Measurements from ENCODE around the gene GK2. TPM values are rescaled to one million over a fixed set of nuclear protein-coding genes. Genes with fewer than 3 reads are reported as not detected.

Gene GK2
- polyA plus RNA-seq, 6 donors from 2014 or later: not detected

- no peak for ATAC-seq (ENCODE audit: low read depth in 2 of 2)
- Mint-ChIP-seq H3K9me3 (peaks cover 0 to 6% (median 0%) of the 10 kb centered on the region in 7 donors), H3K27me3 (no peaks in the 10 kb centered on the region), H3K4me3 (no peak overlapping the region), H3K4me1 (no peaks in the 10 kb centered on the region), H3K27ac (no peak overlapping the region), H3K36me3 (no peaks in the 10 kb centered on the region)
- no peak for DNase-seq
Measured at GRCh38 chr4:79413032-79413885, 5.2 kb upstream of the GK2 start.

- H3K9me3 Mint-ChIP-seq: peaks cover 0 to 6% (median 0%) of the 10 kb centered on the region in 7 donors
- no peaks in the 10 kb centered on the region for H3K36me3 Mint-ChIP-seq
- no peak overlapping the region for H3K4me3 Mint-ChIP-seq
- DNase-seq (no peak), ATAC-seq (ENCODE audit: low read depth in 2 of 2) (no peak)
- H3K27me3 Mint-ChIP-seq: peaks cover 0 to 4% (median 0%) of the 10 kb centered on the region in 3 donors
- H3K27ac Mint-ChIP-seq: no peak overlapping the region
- no peaks in the 10 kb centered on the region for H3K4me1 Mint-ChIP-seq
Measured at GRCh38 chr4:79404666-79405065, 3.4 kb downstream of the GK2 start.

DNA sequence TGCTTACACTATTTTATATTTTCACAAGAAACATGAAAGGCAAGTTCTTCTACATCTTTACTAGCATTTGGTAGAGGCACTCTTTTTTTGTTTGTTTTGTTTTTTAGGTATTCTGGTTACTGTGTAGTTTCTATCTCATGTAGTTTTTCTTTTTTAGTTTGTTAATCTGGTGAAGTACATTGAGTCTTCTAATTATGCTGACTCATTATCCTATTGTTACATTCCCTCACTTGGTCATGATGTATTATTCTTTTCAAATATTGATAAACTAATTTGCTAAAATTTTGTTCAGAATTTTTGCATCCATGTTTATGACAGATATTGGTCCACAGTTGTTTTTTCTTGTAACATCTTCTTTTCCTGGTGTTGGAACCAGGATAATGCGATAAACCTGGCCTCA lies 4.7 kb downstream of the GK2 start:
- Mint-ChIP-seq H3K9me3 (no peaks in the 10 kb centered on the region), H3K36me3 (no peaks in the 10 kb centered on the region), H3K27ac (peak overlapping the region in 1 of 6 donors; percentile 5), H3K27me3 (peaks cover 0 to 4% (median 0%) of the 10 kb centered on the region in 3 donors), H3K4me3 (no peak overlapping the region), H3K4me1 (no peaks in the 10 kb centered on the region)
- DNase-seq (no peak), ATAC-seq (ENCODE audit: low read depth in 2 of 2) (no peak)

- H3K27ac Mint-ChIP-seq: no peak overlapping the region
- no peaks in the 10 kb centered on the region for H3K36me3 Mint-ChIP-seq
- ATAC-seq (ENCODE audit: low read depth in 2 of 2) (no peak), DNase-seq (no peak)
- peaks cover 0 to 4% (median 0%) of the 10 kb centered on the region in 3 donors for H3K27me3 Mint-ChIP-seq
- H3K4me1 Mint-ChIP-seq: no peaks in the 10 kb centered on the region
- H3K9me3 Mint-ChIP-seq: no peaks in the 10 kb centered on the region
- H3K4me3 Mint-ChIP-seq: no peak overlapping the region
Measured at GRCh38 chr4:79402332-79402851, 5.6 kb downstream of the GK2 start.

- DNase-seq (no peak), ATAC-seq (ENCODE audit: low read depth in 2 of 2) (no peak)
- H3K9me3 Mint-ChIP-seq: no peaks in the 10 kb centered on the region
- no peak overlapping the region for H3K27ac Mint-ChIP-seq
- no peaks in the 10 kb centered on the region for H3K36me3 Mint-ChIP-seq
- no peak overlapping the region for H3K4me3 Mint-ChIP-seq
- peaks cover 0 to 1% (median 0%) of the 10 kb centered on the region in 3 donors for H3K27me3 Mint-ChIP-seq
- H3K4me1 Mint-ChIP-seq: no peaks in the 10 kb centered on the region
Measured at GRCh38 chr4:79399076-79399475, 9.0 kb downstream of the GK2 start.

DNA sequence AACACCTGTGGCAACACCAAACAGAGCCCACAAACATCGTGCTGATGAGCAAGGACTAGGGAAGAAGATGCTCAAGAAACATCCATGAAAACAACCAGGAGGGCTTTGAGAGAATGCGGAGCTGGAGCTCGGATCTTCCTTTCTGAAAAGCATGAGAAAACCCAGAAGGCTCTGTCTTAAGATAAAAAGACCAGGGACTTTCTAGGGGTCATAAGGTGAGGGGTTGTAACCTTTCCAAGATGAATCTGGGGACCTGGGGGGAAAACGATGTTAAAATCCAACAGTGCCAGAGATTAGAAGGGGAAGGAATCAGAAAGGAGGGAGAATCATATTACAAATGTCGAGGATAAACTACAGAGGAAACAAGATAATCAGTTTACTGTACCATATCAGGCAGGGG lies 10.1 kb downstream of the GK2 start:
- DNase-seq (no peak), ATAC-seq (ENCODE audit: low read depth in 2 of 2) (no peak)
- no peaks in the 10 kb centered on the region for H3K9me3 Mint-ChIP-seq
- H3K27me3 Mint-ChIP-seq: no peaks in the 10 kb centered on the region
- no peaks in the 10 kb centered on the region for H3K36me3 Mint-ChIP-seq
- H3K4me3 Mint-ChIP-seq: no peak overlapping the region
- no peaks in the 10 kb centered on the region for H3K4me1 Mint-ChIP-seq
- no peak overlapping the region for H3K27ac Mint-ChIP-seq

- Mint-ChIP-seq H3K36me3 (no peaks in the 10 kb centered on the region), H3K4me3 (no peak overlapping the region), H3K9me3 (no peaks in the 10 kb centered on the region), H3K27me3 (no peaks in the 10 kb centered on the region), H3K27ac (no peak overlapping the region), H3K4me1 (no peaks in the 10 kb centered on the region)
- DNase-seq: no peak
- no peak for ATAC-seq (ENCODE audit: low read depth in 2 of 2)
Measured at GRCh38 chr4:79396794-79397193, 11.2 kb downstream of the GK2 start.

DNA sequence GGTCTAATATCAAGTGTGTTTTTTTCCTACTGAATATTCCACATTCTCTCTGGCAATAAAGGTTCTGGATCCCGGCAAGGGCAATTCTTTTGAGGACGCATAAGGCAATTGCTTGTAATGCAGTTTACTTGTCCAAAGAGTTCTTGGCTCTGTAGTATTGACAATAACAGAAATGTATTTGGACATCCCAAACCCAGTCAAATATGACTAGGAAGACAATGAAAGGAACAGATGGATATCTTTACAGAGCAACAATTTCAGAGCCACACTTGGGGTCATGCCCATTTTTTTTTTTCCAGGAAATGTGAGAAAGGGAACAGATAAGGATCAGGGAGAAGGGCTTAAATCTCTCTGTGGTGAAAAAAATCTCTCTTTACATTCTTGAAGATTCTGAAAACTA lies 12.2 kb downstream of the GK2 start:
- H3K4me1 Mint-ChIP-seq: no peaks in the 10 kb centered on the region
- H3K4me3 Mint-ChIP-seq: no peak overlapping the region
- ATAC-seq (ENCODE audit: low read depth in 2 of 2) (no peak), DNase-seq (no peak)
- H3K27ac Mint-ChIP-seq: no peak overlapping the region
- no peaks in the 10 kb centered on the region for H3K27me3 Mint-ChIP-seq
- H3K36me3 Mint-ChIP-seq: no peaks in the 10 kb centered on the region
- no peaks in the 10 kb centered on the region for H3K9me3 Mint-ChIP-seq

- ATAC-seq (ENCODE audit: low read depth in 2 of 2): no peak
- no peak for DNase-seq
- Mint-ChIP-seq H3K4me1 (no peaks in the 10 kb centered on the region), H3K27ac (no peak overlapping the region), H3K36me3 (no peaks in the 10 kb centered on the region), H3K4me3 (no peak overlapping the region), H3K27me3 (no peaks in the 10 kb centered on the region), H3K9me3 (no peaks in the 10 kb centered on the region)
Measured at GRCh38 chr4:79390890-79391289, 17.1 kb downstream of the GK2 start.

GRCh38 chr4:79385641-79386040 lies 22.4 kb downstream of the GK2 start:
- H3K36me3 Mint-ChIP-seq: no peaks in the 10 kb centered on the region
- H3K27me3 Mint-ChIP-seq: no peaks in the 10 kb centered on the region
- H3K4me1 Mint-ChIP-seq: no peaks in the 10 kb centered on the region
- ATAC-seq (ENCODE audit: low read depth in 2 of 2) (no peak), DNase-seq (no peak)
- peak overlapping the region in 1 of 6 donors; percentile 69 for H3K27ac Mint-ChIP-seq
- H3K4me3 Mint-ChIP-seq: no peak overlapping the region
- no peaks in the 10 kb centered on the region for H3K9me3 Mint-ChIP-seq

GRCh38 chr4:79381161-79381560 lies 26.9 kb downstream of the GK2 start:
- Mint-ChIP-seq H3K27me3 (peaks cover 0 to 6% (median 0%) of the 10 kb centered on the region in 3 donors), H3K9me3 (peaks cover 0 to 2% (median 0%) of the 10 kb centered on the region in 7 donors), H3K27ac (no peak overlapping the region), H3K36me3 (no peaks in the 10 kb centered on the region), H3K4me3 (no peak overlapping the region), H3K4me1 (no peaks in the 10 kb centered on the region)
- no peak for ATAC-seq (ENCODE audit: low read depth in 2 of 2)
- no peak for DNase-seq

DNA sequence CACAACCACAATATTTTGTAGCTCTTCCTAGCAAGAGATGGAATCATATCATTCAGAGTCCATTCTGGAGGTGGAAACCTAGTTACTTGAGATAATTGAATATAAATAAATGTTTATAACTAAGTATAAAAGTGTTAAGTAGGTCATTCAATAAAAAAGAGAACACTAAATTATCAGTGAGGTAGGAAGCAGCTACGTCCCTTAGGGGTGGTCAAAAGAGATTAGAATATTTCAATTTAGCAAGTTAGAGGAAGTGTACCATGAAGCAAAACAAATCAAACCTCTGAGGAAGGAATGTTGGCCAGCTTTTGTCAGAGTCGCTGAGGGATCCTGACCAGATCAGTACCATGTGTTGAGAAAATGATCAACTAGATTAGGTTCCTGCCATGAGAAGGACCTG lies 38.0 kb downstream of the GK2 start:
- no peak overlapping the region for H3K27ac Mint-ChIP-seq
- peaks cover 0 to 4% (median 0%) of the 10 kb centered on the region in 7 donors for H3K9me3 Mint-ChIP-seq
- peaks cover 0 to 5% (median 0%) of the 10 kb centered on the region in 3 donors for H3K27me3 Mint-ChIP-seq
- no peaks in the 10 kb centered on the region for H3K36me3 Mint-ChIP-seq
- DNase-seq: no peak
- ATAC-seq (ENCODE audit: low read depth in 2 of 2): no peak
- H3K4me3 Mint-ChIP-seq: no peak overlapping the region
- H3K4me1 Mint-ChIP-seq: no peaks in the 10 kb centered on the region

DNA sequence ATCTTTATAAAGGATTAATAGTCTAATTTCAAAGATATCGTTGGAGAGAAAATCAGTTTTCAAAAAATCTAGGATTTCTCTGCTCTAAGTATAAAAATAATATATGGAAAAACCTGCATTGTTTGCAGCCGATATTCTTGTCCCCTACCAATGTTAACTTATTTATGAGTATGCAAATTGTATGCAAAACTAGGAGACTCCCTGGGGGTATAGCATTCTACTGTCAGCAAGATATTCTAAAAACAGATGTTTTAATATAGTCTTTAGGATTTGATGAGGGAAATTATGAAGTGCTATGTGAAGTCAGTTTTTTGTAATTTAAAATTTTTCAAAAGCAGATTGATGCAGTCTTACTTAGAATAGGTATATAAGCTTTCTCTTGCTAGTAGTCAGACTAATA lies 40.9 kb downstream of the GK2 start:
- no peaks in the 10 kb centered on the region for H3K4me1 Mint-ChIP-seq
- no peak overlapping the region for H3K27ac Mint-ChIP-seq
- DNase-seq (no peak), ATAC-seq (ENCODE audit: low read depth in 2 of 2) (no peak)
- no peak overlapping the region for H3K4me3 Mint-ChIP-seq
- no peaks in the 10 kb centered on the region for H3K36me3 Mint-ChIP-seq
- H3K27me3 Mint-ChIP-seq: peaks cover 0 to 5% (median 0%) of the 10 kb centered on the region in 3 donors
- peaks cover 0 to 4% (median 0%) of the 10 kb centered on the region in 7 donors for H3K9me3 Mint-ChIP-seq

DNA sequence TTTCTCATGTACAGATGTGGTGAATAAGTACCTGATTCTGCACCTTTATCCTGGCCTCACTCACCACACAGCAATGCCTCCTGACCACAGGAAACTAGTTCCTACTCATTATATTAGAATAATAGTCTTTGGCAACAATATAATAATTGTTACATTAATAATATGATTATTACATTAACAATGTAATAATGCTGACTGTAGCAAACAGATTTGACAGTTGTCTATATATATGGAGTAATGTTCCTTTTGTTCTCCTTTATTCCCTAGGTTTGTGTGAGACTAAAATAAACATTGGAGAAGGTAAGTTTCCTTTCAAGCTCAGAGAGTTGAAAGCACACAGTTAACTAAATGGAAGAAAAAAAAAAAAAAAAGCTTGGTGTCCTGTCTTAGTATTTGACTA lies 41.6 kb downstream of the GK2 start:
- peaks cover 0 to 5% (median 0%) of the 10 kb centered on the region in 3 donors for H3K27me3 Mint-ChIP-seq
- no peak for DNase-seq
- H3K4me1 Mint-ChIP-seq: no peaks in the 10 kb centered on the region
- no peaks in the 10 kb centered on the region for H3K36me3 Mint-ChIP-seq
- peaks cover 0 to 4% (median 0%) of the 10 kb centered on the region in 7 donors for H3K9me3 Mint-ChIP-seq
- H3K27ac Mint-ChIP-seq: no peak overlapping the region
- no peak overlapping the region for H3K4me3 Mint-ChIP-seq
- no peak for ATAC-seq (ENCODE audit: low read depth in 2 of 2)

Measured in naive B cell (primary cell).